GM18505 (cell line): Measurements from ENCODE around the gene NAV1.
"Not testable (repeated sequence)": the region's sequence is repeated elsewhere in the genome, so short reads cannot be mapped to it uniquely, and the experiment has no call there.

Experiments used
- ATAC-seq: cut with Tn5 transposase; IDR thresholded peaks from one replicate; pipeline ENCODE4 v1.9.1; 2021; ENCODE audit not compliant: unreplicated experiment
- POLR2A ChIP-seq: IDR thresholded peaks from 4 replicates; pipeline ENCODE4 v1.6.1; 2011; ENCODE audit warnings: borderline replicate concordance; ENCODE audit not compliant: insufficient read depth, insufficient read length; ENCODE audit errors: extremely low read depth

The NAV1 gene

GRCh38 chr1:201538612-201539551, at the start of gene NAV1:
Gene NAV1, plus strand, starts transcription at chr1:201539127. Its CDS starts 83,758 bp downstream, at chr1:201622885.
- TF ChIP-seq POLR2A: no peak
- ATAC-seq: no peak

- ATAC-seq: no peak
- TF ChIP-seq POLR2A: no peak
These were observed 49.2 kb upstream of the NAV1 start for GRCh38 chr1:201489643-201490261.

- no peak for TF ChIP-seq POLR2A
These were observed 48.2 kb upstream of the NAV1 start for GRCh38 chr1:201490708-201491131.

GRCh38 chr1:201491896-201492511, 46.9 kb upstream of the NAV1 start:
- TF ChIP-seq POLR2A: no peak
- no peak for ATAC-seq

More at GRCh38 chr1:201490708-201491131, 48.2 kb upstream of the NAV1 start:
- ATAC-seq: no peak

GRCh38 chr1:201493026-201493656, 45.8 kb upstream of the NAV1 start:
- ATAC-seq: not testable (repeated sequence)

- TF ChIP-seq POLR2A: no peak
- ATAC-seq: no peak
These were observed 44.9 kb upstream of the NAV1 start for GRCh38 chr1:201493757-201494617.

- ATAC-seq: no peak
- TF ChIP-seq POLR2A: no peak
These were observed 43.2 kb upstream of the NAV1 start for GRCh38 chr1:201495551-201496295.

GRCh38 chr1:201496296-201496690, 42.6 kb upstream of the NAV1 start:
- ATAC-seq: no peak
- no peak for TF ChIP-seq POLR2A

- TF ChIP-seq POLR2A: no peak
- no peak for ATAC-seq
These were observed 40.9 kb upstream of the NAV1 start for GRCh38 chr1:201497935-201498509.

GRCh38 chr1:201498621-201499020, 40.3 kb upstream of the NAV1 start:
- no peak for TF ChIP-seq POLR2A
- ATAC-seq: no peak

- no peak for ATAC-seq
- no peak for TF ChIP-seq POLR2A
These were observed 39.7 kb upstream of the NAV1 start for GRCh38 chr1:201499191-201499590.

- ATAC-seq: no peak
- no peak for TF ChIP-seq POLR2A
These were observed 38.9 kb upstream of the NAV1 start for GRCh38 chr1:201499795-201500669.
